Measurements from ENCODE around the gene AKAP6.

Gene AKAP6

DNA sequence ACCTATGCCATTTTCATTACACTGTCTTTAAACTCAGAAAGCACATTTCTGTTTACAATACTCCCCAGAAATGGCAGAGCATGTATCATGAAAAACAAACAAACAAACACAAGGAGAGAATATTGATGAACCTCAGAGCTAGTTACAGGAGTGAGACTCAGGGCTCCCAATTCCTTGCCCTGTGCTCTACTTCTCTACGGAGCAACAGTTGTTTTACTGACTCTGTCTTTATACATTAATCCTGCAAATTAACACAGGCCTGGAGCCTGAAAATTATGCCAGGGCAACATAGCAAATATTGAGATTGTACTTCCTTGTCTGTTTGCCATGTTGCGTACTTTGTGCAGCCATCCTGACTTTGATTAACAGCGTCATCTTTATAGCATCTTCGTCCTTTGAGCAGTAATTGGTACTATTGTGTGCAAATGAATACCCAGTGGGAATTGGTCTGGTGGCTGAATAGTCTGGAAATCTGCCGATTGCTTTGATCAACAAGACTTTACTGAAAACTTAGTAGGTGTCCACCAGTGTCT is 15.2 kb upstream of the AKAP6 start:
- Mint-ChIP-seq H3K4me3 (no peak overlapping the region), H3K27me3 (peaks cover 12 to 33% of the 10 kb centered on the region in 2 donors), H3K4me1 (ENCODE audit: low read depth in 2 of 2) (no peaks in the 10 kb centered on the region), H3K36me3 (ENCODE audit: insufficient read depth) (no peaks in the 10 kb centered on the region), H3K27ac (no peak overlapping the region), H3K9me3 (peaks cover 0 to 3% of the 10 kb centered on the region in 2 donors)
- DNase-seq: no peak
- no peak for ATAC-seq (replicated peaks)

- Mint-ChIP-seq H3K9me3 (peaks cover 0 to 3% of the 10 kb centered on the region in 2 donors), H3K4me3 (no peak overlapping the region), H3K27ac (no peak overlapping the region), H3K36me3 (ENCODE audit: insufficient read depth) (no peaks in the 10 kb centered on the region), H3K27me3 (peaks cover 7 to 20% of the 10 kb centered on the region in 2 donors), H3K4me1 (ENCODE audit: low read depth in 2 of 2) (no peaks in the 10 kb centered on the region)
- ATAC-seq (replicated peaks): no peak
- DNase-seq: no peak
These were observed 10.9 kb upstream of the AKAP6 start for GRCh38 chr14:32318087-32318795.

GRCh38 chr14:32319368-32320049 is 9.6 kb upstream of the AKAP6 start:
- Mint-ChIP-seq H3K27ac (no peak overlapping the region), H3K4me3 (no peak overlapping the region), H3K9me3 (peaks cover 0 to 3% of the 10 kb centered on the region in 2 donors), H3K36me3 (ENCODE audit: insufficient read depth) (no peaks in the 10 kb centered on the region), H3K4me1 (ENCODE audit: low read depth in 2 of 2) (no peaks in the 10 kb centered on the region), H3K27me3 (peaks cover 7 to 20% of the 10 kb centered on the region in 2 donors)
- ATAC-seq (replicated peaks) (no peak), DNase-seq (no peak)

DNA sequence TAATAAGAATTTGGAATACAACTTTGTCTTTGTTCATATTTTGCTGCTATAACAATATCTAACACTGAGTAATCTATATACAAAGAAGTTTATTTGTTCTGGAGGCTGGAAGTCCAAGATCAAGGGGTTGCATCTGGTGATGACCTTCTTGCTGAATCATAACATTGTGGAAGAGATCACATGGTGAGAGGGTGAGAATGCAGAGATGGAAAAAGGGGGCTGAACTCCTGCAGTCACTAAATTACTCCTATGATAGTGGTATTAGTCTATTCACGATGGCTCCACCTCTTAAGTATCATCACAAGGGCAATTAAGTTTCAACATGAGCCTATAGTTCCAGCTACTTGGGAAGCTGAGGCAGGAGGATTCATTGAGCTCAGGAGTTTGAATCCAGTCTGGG is 4.5 kb upstream of the AKAP6 start:
- no peaks in the 10 kb centered on the region for H3K27me3 Mint-ChIP-seq

GRCh38 chr14:32327255-32327961 is 1.7 kb upstream of the AKAP6 start:
- DNase-seq (no peak), ATAC-seq (replicated peaks) (no peak)
- H3K9me3 Mint-ChIP-seq: no peaks in the 10 kb centered on the region
- H3K4me1 Mint-ChIP-seq (ENCODE audit: low read depth in 2 of 2): no peaks in the 10 kb centered on the region
- H3K36me3 Mint-ChIP-seq (ENCODE audit: insufficient read depth): no peaks in the 10 kb centered on the region
- no peaks in the 10 kb centered on the region for H3K27me3 Mint-ChIP-seq
- no peak overlapping the region for H3K27ac Mint-ChIP-seq
- no peak overlapping the region for H3K4me3 Mint-ChIP-seq

More for the DNA sequence above, 4.5 kb upstream of the AKAP6 start:
- ATAC-seq (replicated peaks) (no peak), DNase-seq (no peak)
- H3K9me3 Mint-ChIP-seq: no peaks in the 10 kb centered on the region
- H3K36me3 Mint-ChIP-seq (ENCODE audit: insufficient read depth): no peaks in the 10 kb centered on the region
- no peaks in the 10 kb centered on the region for H3K4me1 Mint-ChIP-seq (ENCODE audit: low read depth in 2 of 2)
- H3K4me3 Mint-ChIP-seq: no peak overlapping the region
- no peak overlapping the region for H3K27ac Mint-ChIP-seq

GRCh38 chr14:32329690-32330285 is 690 bp downstream of the AKAP6 start:
- no peaks in the 10 kb centered on the region for H3K9me3 Mint-ChIP-seq

DNA sequence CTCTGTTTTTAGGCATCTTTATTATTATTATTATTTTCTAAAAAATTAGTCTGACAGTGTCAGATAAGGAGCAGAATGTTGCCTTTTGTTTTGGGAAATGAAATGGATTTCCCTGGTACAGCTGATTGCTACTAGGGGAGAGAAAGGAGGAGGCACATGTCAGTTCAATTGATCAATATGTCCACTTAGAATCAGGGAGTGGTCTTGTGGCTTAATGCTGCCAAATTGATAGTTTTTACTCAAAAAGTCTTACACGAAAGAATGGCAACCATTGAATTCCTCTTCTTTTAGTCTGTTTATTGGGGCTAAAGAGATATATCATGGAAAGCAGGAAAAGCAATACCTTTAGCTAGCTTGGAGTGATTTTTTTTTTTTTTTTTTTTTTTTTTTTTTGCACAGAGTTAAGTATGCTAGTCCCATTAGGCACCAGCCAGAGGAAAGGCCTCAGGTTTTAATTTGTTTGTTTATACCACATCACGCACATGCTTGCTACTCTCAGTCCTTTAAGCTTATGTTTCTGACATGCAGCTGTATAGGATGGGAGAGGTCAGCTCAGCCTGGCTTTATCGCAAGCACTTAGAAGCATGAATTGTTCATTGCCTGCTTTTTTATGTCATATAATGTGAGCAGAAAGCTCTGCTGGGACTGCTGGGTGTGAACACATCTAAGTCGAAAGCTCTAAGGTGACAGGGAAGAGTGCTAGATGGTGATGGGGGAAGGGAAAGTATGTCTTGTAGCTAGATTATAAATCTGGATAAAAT is 1.4 kb downstream of the AKAP6 start:
- no peaks in the 10 kb centered on the region for H3K27me3 Mint-ChIP-seq
- no peak for ATAC-seq (replicated peaks)
- H3K36me3 Mint-ChIP-seq (ENCODE audit: insufficient read depth): no peaks in the 10 kb centered on the region
- no peaks in the 10 kb centered on the region for H3K9me3 Mint-ChIP-seq
- no peak for DNase-seq
- no peak overlapping the region for H3K4me3 Mint-ChIP-seq
- H3K27ac Mint-ChIP-seq: no peak overlapping the region
- H3K4me1 Mint-ChIP-seq (ENCODE audit: low read depth in 2 of 2): no peaks in the 10 kb centered on the region

More at GRCh38 chr14:32329690-32330285, 690 bp downstream of the AKAP6 start:
- Mint-ChIP-seq H3K36me3 (ENCODE audit: insufficient read depth) (no peaks in the 10 kb centered on the region), H3K27me3 (no peaks in the 10 kb centered on the region), H3K4me3 (no peak overlapping the region), H3K4me1 (ENCODE audit: low read depth in 2 of 2) (no peaks in the 10 kb centered on the region), H3K27ac (no peak overlapping the region)
- ATAC-seq (replicated peaks): no peak
- DNase-seq: no peak

- ATAC-seq (replicated peaks): no peak
- no peak for DNase-seq
- H3K36me3 Mint-ChIP-seq (ENCODE audit: insufficient read depth): no peaks in the 10 kb centered on the region
- H3K27me3 Mint-ChIP-seq: no peaks in the 10 kb centered on the region
- H3K27ac Mint-ChIP-seq: no peak overlapping the region
- H3K4me3 Mint-ChIP-seq: no peak overlapping the region
- H3K4me1 Mint-ChIP-seq (ENCODE audit: low read depth in 2 of 2): no peaks in the 10 kb centered on the region
- no peaks in the 10 kb centered on the region for H3K9me3 Mint-ChIP-seq
These were observed 2.1 kb downstream of the AKAP6 start for GRCh38 chr14:32331206-32331605.

DNA sequence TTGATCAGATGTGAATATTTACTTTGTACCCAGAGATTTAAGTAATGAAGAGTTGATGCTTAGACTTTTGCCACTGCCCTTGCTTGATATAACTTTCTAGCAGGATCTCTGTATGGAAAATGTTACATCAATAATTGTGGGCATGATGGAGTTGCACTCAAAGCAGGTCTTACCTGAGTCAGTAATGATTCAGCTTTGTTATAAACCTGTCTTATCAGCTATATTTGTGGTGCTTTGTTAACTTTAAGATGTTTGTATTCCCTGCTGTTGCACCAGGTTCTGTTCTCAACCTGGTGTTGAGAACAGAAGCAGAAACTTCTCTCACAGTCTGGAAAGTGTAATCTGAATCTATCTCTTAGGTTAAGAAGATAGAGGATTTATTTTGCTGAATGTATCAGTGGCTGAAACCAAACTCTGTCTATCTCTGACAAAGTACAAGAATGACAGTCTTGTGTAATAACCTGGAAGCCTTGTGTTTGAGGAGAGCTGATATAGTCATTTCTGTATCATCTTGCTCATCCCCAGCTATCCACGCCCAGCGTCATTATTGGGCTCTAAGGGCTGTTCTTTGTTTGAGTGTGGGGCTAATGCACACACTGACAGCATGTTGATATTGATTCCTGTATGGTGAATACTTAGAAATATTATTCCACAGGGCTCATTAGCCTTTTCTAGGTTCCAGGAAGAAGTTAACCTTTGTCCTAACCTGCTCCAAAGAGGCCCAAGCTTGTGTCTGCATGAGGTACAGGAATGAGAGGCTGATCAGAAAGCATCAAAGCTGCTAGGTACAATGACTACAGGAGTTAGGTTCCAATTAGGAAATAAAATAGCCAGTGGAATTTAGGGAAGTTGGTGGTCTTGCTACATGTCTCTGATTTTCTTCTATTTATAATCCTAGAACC is 3.6 kb downstream of the AKAP6 start:
- no peak for ATAC-seq (replicated peaks)
- no peaks in the 10 kb centered on the region for H3K9me3 Mint-ChIP-seq
- no peak for DNase-seq
- no peaks in the 10 kb centered on the region for H3K36me3 Mint-ChIP-seq (ENCODE audit: insufficient read depth)
- no peak overlapping the region for H3K27ac Mint-ChIP-seq
- no peaks in the 10 kb centered on the region for H3K4me1 Mint-ChIP-seq (ENCODE audit: low read depth in 2 of 2)
- H3K4me3 Mint-ChIP-seq: no peak overlapping the region
- no peaks in the 10 kb centered on the region for H3K27me3 Mint-ChIP-seq

GRCh38 chr14:32336702-32337101 is 7.6 kb downstream of the AKAP6 start:
- ATAC-seq (replicated peaks) (no peak), DNase-seq (no peak)
- Mint-ChIP-seq H3K27me3 (no peaks in the 10 kb centered on the region), H3K27ac (no peak overlapping the region), H3K4me3 (no peak overlapping the region), H3K36me3 (ENCODE audit: insufficient read depth) (no peaks in the 10 kb centered on the region), H3K4me1 (ENCODE audit: low read depth in 2 of 2) (no peaks in the 10 kb centered on the region), H3K9me3 (no peaks in the 10 kb centered on the region)

DNA sequence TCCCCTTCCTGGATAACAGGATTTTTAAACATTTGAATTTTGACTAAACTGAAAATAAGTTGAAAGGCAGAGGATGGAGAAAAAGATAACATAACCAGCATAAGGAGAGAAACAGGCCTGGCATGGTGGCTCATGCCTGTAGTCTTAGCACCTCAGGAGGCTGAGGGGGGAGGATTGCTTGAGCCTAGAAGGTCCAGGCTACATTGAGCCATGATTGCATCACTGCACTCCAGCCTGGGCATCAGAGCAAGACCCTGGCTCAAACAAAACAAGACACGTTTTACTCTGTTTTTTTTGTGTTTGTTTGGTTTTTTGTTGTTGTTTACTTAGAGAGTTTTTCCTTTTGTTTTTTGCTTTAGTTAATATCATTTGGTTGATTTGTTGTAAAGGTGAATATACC is 8.7 kb downstream of the AKAP6 start:
- Mint-ChIP-seq H3K4me1 (ENCODE audit: low read depth in 2 of 2) (no peaks in the 10 kb centered on the region), H3K27ac (no peak overlapping the region), H3K9me3 (no peaks in the 10 kb centered on the region), H3K27me3 (no peaks in the 10 kb centered on the region), H3K36me3 (ENCODE audit: insufficient read depth) (no peaks in the 10 kb centered on the region), H3K4me3 (no peak overlapping the region)
- DNase-seq: no peak
- ATAC-seq (replicated peaks): no peak

DNA sequence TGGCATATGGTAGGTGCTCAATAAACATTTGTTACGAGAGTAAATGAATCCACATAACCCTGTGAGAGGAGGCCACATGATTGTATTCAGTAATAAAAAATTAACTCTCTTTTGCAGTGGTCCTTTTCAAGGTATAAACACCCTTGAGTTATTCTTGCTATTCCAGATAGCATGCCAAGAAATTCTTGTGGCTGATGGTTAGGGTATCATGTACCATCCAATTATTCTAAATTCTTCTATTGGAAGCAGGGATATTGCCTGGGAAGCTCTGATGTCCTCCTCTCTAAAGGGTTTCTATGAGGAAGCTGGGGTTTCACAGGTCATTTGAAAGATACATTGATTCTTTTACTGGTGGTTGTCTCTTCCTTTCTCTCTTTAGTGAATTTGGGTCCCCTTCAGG is 10.1 kb downstream of the AKAP6 start:
- Mint-ChIP-seq H3K9me3 (no peaks in the 10 kb centered on the region), H3K4me1 (ENCODE audit: low read depth in 2 of 2) (no peaks in the 10 kb centered on the region), H3K27ac (no peak overlapping the region), H3K4me3 (no peak overlapping the region), H3K36me3 (ENCODE audit: insufficient read depth) (no peaks in the 10 kb centered on the region), H3K27me3 (no peaks in the 10 kb centered on the region)
- no peak for ATAC-seq (replicated peaks)
- no peak for DNase-seq
